ENCODE data around the gene SPATA6. TPM values are rescaled to one million over a fixed set of nuclear protein-coding genes. Genes with fewer than 3 reads are reported as not detected.

Gene SPATA6
- total RNA-seq = 1.4 and 3.3 TPM in 2 replicates

GRCh38 chr1:48471691-48472576 is at the start of gene SPATA6:
Gene SPATA6 (minus strand): TSS chr1:48472204. CDS start chr1:48472008, 196 bp downstream.

Other genes with a start within 250 kb of the SPATA6 start
- gene SLC5A9, start 249.5 kb downstream of the SPATA6 start, total RNA-seq = 0.07 TPM in 1 of 2 replicates, not detected in the other